ENCODE measurements around the gene MAP3K3. TPM values are rescaled to one million over a fixed set of nuclear protein-coding genes. Genes with fewer than 3 reads are reported as not detected.

MAP3K3 gene
- total and polyA plus RNA-seq, 2 experiments from 2014 or later, result 6.1 to 24.6 TPM

DNA sequence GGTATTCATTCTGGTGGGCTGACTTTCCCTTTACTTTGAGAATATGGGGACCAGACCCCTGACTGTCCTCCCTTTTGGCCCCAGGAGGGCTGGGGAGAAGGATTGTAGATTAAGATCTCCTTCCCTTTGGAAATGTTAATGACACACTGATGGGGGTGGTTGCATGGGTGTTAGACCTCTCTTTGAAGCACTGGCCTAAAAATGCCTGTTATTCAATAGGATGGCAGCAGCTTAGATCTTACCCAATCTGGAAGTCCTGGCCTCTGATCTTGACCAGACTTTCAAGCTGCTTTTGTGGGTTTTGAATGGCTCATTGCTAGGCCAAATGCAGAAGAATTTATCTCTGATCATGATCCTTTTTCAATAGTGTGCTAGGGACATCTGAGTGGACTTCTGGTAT is 25.7 kb downstream of the MAP3K3 start (continued):
- TF ChIP-seq, protein P1, sequence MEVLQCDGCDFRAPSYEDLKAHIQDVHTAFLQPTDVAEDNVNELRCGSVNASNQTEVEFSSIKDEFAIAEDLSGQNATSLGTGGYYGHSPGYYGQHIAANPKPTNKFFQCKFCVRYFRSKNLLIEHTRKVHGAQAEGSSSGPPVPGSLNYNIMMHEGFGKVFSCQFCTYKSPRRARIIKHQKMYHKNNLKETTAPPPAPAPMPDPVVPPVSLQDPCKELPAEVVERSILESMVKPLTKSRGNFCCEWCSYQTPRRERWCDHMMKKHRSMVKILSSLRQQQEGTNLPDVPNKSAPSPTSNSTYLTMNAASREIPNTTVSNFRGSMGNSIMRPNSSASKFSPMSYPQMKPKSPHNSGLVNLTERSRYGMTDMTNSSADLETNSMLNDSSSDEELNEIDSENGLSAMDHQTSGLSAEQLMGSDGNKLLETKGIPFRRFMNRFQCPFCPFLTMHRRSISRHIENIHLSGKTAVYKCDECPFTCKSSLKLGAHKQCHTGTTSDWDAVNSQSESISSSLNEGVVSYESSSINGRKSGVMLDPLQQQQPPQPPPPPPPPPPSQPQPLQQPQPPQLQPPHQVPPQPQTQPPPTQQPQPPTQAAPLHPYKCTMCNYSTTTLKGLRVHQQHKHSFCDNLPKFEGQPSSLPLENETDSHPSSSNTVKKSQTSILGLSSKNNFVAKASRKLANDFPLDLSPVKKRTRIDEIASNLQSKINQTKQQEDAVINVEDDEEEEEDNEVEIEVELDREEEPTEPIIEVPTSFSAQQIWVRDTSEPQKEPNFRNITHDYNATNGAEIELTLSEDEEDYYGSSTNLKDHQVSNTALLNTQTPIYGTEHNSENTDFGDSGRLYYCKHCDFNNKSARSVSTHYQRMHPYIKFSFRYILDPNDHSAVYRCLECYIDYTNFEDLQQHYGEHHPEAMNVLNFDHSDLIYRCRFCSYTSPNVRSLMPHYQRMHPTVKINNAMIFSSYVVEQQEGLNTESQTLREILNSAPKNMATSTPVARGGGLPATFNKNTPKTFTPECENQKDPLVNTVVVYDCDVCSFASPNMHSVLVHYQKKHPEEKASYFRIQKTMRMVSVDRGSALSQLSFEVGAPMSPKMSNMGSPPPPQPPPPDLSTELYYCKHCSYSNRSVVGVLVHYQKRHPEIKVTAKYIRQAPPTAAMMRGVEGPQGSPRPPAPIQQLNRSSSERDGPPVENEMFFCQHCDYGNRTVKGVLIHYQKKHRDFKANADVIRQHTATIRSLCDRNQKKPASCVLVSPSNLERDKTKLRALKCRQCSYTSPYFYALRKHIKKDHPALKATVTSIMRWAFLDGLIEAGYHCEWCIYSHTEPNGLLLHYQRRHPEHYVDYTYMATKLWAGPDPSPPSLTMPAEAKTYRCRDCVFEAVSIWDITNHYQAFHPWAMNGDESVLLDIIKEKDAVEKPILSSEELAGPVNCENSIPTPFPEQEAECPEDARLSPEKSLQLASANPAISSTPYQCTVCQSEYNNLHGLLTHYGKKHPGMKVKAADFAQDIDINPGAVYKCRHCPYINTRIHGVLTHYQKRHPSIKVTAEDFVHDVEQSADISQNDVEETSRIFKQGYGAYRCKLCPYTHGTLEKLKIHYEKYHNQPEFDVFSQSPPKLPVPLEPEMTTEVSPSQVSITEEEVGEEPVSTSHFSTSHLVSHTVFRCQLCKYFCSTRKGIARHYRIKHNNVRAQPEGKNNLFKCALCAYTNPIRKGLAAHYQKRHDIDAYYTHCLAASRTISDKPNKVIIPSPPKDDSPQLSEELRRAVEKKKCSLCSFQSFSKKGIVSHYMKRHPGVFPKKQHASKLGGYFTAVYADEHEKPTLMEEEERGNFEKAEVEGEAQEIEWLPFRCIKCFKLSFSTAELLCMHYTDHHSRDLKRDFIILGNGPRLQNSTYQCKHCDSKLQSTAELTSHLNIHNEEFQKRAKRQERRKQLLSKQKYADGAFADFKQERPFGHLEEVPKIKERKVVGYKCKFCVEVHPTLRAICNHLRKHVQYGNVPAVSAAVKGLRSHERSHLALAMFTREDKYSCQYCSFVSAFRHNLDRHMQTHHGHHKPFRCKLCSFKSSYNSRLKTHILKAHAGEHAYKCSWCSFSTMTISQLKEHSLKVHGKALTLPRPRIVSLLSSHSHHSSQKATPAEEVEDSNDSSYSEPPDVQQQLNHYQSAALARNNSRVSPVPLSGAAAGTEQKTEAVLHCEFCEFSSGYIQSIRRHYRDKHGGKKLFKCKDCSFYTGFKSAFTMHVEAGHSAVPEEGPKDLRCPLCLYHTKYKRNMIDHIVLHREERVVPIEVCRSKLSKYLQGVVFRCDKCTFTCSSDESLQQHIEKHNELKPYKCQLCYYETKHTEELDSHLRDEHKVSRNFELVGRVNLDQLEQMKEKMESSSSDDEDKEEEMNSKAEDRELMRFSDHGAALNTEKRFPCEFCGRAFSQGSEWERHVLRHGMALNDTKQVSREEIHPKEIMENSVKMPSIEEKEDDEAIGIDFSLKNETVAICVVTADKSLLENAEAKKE (CRISPR knock-in tag; IDR thresholded peaks at IDR 0.05), result no peak
- TF ChIP-seq ZNF331 (CRISPR knock-in tag; IDR thresholded peaks at IDR 0.05; ENCODE audit: low read depth), result no peak
- TF ChIP-seq, protein P2, sequence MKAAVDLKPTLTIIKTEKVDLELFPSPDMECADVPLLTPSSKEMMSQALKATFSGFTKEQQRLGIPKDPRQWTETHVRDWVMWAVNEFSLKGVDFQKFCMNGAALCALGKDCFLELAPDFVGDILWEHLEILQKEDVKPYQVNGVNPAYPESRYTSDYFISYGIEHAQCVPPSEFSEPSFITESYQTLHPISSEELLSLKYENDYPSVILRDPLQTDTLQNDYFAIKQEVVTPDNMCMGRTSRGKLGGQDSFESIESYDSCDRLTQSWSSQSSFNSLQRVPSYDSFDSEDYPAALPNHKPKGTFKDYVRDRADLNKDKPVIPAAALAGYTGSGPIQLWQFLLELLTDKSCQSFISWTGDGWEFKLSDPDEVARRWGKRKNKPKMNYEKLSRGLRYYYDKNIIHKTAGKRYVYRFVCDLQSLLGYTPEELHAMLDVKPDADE (IDR thresholded peaks at IDR 0.05), result no peak

DNA sequence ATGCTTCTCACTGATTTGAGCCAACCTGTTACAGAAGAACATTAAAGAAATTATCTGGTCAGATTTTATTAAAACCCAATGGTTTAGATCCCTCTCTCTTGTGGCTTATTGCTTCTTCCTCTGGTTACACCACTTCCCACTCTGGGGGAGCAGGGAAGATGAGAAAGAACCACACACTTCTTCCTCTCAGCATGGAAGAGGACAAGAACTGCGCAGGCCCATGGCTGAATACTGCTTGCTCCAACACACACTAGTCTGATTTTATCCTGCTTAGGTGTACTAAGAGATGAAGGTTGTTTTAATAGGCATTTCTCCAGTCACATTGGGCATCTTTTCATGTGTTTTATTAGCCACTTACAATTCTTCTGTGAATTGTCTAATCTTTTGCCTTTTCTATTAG is 27.6 kb downstream of the MAP3K3 start:
- Mint-ChIP-seq H3K27ac (no peak overlapping the region), H3K9me3 (no peaks in the 10 kb centered on the region; the same call in 2 of the 3 replicates), H3K36me3 (ENCODE audit: low read depth) (peaks cover 11% of the 10 kb centered on the region; the same call in 2 of the 3 replicates), H3K4me1 (peaks cover 15% of the 10 kb centered on the region), H3K4me3 (no peak overlapping the region), H3K27me3 (ENCODE audit: insufficient read depth, low read depth, poor library complexity) (no peaks in the 10 kb centered on the region)
- Histone ChIP-seq H3K79me2 (replicated peaks; ENCODE audit: insufficient read depth) (0 out of 2 replicates have a peak, but pooled peaks cover 6% of the 10 kb centered on the region), H3K27ac (ENCODE audit: low read depth) (no peak overlapping the region), H3K27me3 (ENCODE audit: insufficient read depth) (no peaks in the 10 kb centered on the region), H3K9me2 (ENCODE audit: insufficient read depth) (no peaks in the 10 kb centered on the region), H3F3A (replicated peaks; ENCODE audit: low read depth) (no peaks in the 10 kb centered on the region), H3K4me2 (no peak overlapping the region), H3K36me3 (ENCODE audit: insufficient read depth) (no peaks in the 10 kb centered on the region), H3K4me3 (no peak overlapping the region), H4K20me1 (replicated peaks; ENCODE audit: insufficient read depth) (no peaks in the 10 kb centered on the region; the same call in 1 of the 2 replicates), H3K4me1 (ENCODE audit: insufficient read depth) (peaks cover 18% of the 10 kb centered on the region; the same call in 1 of the 2 replicates), H2AFZ (no peak overlapping the region)
- no peak for ATAC-seq
- DNase-seq (ENCODE audit: low spot score), result no peak
- no peak for TF ChIP-seq EZH2phosphoT487 (IDR thresholded peaks at IDR 0.05; ENCODE audit: unreplicated experiment)
- TF ChIP-seq, protein P1 (CRISPR knock-in tag; IDR thresholded peaks at IDR 0.05), result no peak
